Aorta (tissue), 5 donors: ENCODE data around the gene ZNF837. TPM values are rescaled to one million over a fixed set of nuclear protein-coding genes. Genes with fewer than 3 reads are reported as not detected.
A peak's percentile ranks its signal among the peaks of the same experiment; 100 is the strongest.

Source experiments
- ATAC-seq: fragments of 200-7000 bp; cut with Tn5 transposase; one replicate; pipeline ENCODE4 v1.9.1; 2022; ENCODE audit warnings: moderate library complexity; ENCODE audit not compliant: low FRiP score
- DNase-seq, 2 donors: peaks; one replicate each; pipeline ENCODE4 v3.0.0-alpha.2; 2020
- H3K27ac ChIP-seq, 2 donors: one replicate each; pipeline ENCODE4 v1.5.1; 2013; ENCODE audit warnings: low read length in 2 of 2, mild to moderate bottlenecking in 2 of 2, moderate library complexity in 2 of 2, control low read depth in 1 of 2, inconsistent platforms in 1 of 2, low read depth in 1 of 2
- H3K27me3 ChIP-seq, 2 donors: one replicate each; pipeline ENCODE4 v1.6.1; 2013; ENCODE audit warnings: control low read depth in 1 of 2, low read length in 1 of 2, mild to moderate bottlenecking in 1 of 2, moderate library complexity in 1 of 2; ENCODE audit not compliant: insufficient read depth in 2 of 2, control insufficient read depth in 1 of 2
- H3K36me3 ChIP-seq, 2 donors: one replicate each; pipeline ENCODE4 v1.6.1; 2013; ENCODE audit warnings: control low read depth in 1 of 2, low read length in 1 of 2, mild to moderate bottlenecking in 1 of 2; ENCODE audit not compliant: insufficient read depth in 2 of 2, control insufficient read depth in 1 of 2
- H3K4me1 ChIP-seq, 2 donors: one replicate each; pipeline ENCODE4 v1.6.1; 2013; ENCODE audit warnings: low read length in 2 of 2, control low read depth in 1 of 2, mild to moderate bottlenecking in 1 of 2, moderate library complexity in 1 of 2; ENCODE audit not compliant: insufficient read depth in 2 of 2, control insufficient read depth in 1 of 2
- H3K4me3 ChIP-seq, 2 donors: one replicate each; pipeline ENCODE4 v1.5.1; 2013; ENCODE audit warnings: low read length in 2 of 2, control low read depth in 1 of 2, mild to moderate bottlenecking in 1 of 2
- H3K9me3 ChIP-seq: one replicate; pipeline ENCODE4 v1.6.1; 2013; ENCODE audit warnings: mild to moderate bottlenecking, low read length; ENCODE audit not compliant: control insufficient read depth
- WGBS, 2 donors: extraction: QIAGEN DNeasy Blood & Tissue Kit; methylation state at CpG; one replicate each; pipeline ENCODE4 v1.1.7; 2013; 5-methylcytosine and 5-hydroxymethylcytosine counted together
- intact Hi-C, 2 donors: fragments of 100-400 bp; cut with DNase I; formaldehyde crosslinking; loops; one replicate each; pipeline versions ENCODE4 v1.14.2 to v1.15.0; 2022
- polyA plus RNA-seq, 2 donors: library from polyadenylated mRNA; stranded (reverse); fragments of 200-250 nt; gene quantifications; one replicate each; pipeline ENCODE4 v1.2.3, GENCODE V29; 2013
- total RNA-seq, 2 donors: library from RNA; stranded (reverse); fragmentation: NEBNext Ultra II Directional; extraction: Animal tissue kit (Norgen Biotek cat#: 25700); gene quantifications; one replicate each; pipeline ENCODE4 v1.2.1, GENCODE V29; 2021
- donor health status: healthy with polysubstance abuse.
- donor health status: Bipolar disorder and iron deficiency.
- donor health status: DM: no; HTN: no; CAD: no.
- donor health status: DM: no; HTN: no; CAD: no.
- donor health status: DM: yes; HTN: yes; CAD: no.

ZNF837 gene
- total and polyA plus RNA-seq, 4 donors: 0.65 to 1.8 (median 0.99) TPM

DNA sequence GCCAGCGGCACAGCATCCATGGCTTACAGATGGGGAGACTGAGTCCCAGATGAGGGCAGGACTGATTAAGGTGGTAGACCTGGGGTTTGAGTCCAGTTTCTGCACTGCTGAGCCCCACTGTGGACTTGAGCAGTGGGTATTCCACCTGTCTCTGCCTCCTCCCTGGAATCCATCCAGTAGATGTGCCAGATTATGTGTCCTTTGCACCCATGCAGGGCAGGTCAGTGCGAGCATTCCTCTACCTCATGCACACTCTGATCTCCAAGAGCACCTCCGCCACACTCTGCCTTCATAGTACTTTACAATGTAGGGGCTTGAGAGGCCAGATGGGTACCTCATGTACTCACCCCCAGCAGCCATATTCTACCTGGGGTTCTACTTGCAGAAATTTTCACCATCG lies 44.0 kb downstream of the ZNF837 start:
- H3K4me1 ChIP-seq: no peaks in the 10 kb centered on the region
- H3K27me3 ChIP-seq: no peaks in the 10 kb centered on the region

DNA sequence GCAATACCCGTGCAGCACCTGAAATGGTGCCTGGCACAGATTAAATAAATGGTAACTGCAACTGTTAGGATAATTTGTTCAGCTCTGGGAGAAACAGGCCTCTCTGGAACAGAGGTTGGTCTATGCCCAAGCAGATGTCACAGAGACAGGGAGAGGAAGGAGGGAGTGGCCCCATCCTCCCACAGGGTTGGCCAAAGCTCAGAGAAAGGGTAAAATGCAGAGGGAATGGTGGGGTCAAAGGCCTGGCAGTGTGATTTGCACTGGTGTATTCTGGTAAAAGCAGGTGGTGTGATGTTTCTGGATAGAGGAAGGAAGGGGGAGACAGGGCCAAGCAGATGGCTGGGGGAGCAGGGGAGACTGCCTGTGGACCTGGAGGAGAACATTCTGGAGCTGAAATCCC lies 44.6 kb downstream of the ZNF837 start:
- Histone ChIP-seq H3K4me3 (no peak overlapping the region), H3K27me3 (no peaks in the 10 kb centered on the region), H3K27ac (no peak overlapping the region), H3K9me3 (no peaks in the 10 kb centered on the region), H3K36me3 (peaks cover 0 to 13% of the 10 kb centered on the region in 2 donors), H3K4me1 (no peaks in the 10 kb centered on the region)
- ATAC-seq (no peak), DNase-seq (peak in 1 of 2 donors; percentile 15)
- intact Hi-C loops: no loop called here
- WGBS, 2 donors: 93 to 98% methylated on average over 1 of the region's 1 CpG

More for the DNA sequence above, 44.0 kb downstream of the ZNF837 start:
- WGBS, 2 donors: 95 to 96% methylated on average over 4 of the region's 4 CpGs
- Histone ChIP-seq H3K9me3 (no peaks in the 10 kb centered on the region), H3K36me3 (peaks cover 0 to 14% of the 10 kb centered on the region in 2 donors), H3K4me3 (no peak overlapping the region), H3K27ac (no peak overlapping the region)
- intact Hi-C loops: no loop called here
- ATAC-seq (no peak), DNase-seq (peak in 1 of 2 donors; percentile 16)

DNA sequence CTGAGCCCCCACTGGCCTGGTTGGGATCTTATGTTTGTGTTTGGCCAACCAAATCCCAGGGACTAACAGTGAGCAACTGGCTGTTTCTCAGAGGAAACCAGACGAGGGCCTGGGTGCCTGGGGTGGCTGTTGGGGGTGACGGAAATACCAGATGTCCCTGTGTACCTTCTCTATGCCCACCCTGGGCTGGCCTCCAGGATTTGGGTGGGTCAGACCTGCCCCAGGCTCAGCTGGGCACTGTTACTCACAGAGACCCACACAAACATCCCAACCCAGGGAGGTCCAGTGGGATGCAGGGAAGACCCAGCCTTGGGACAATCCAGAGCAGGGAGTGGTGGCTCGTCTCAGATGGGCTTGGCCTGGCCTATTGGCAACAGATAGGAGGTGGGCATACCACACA lies 45.2 kb downstream of the ZNF837 start:
- DNase-seq (peak in 1 of 2 donors; percentile 31), ATAC-seq (peak; percentile 26)
- Histone ChIP-seq H3K36me3 (peaks cover 0 to 13% of the 10 kb centered on the region in 2 donors), H3K4me3 (no peak overlapping the region), H3K27me3 (no peaks in the 10 kb centered on the region), H3K4me1 (no peaks in the 10 kb centered on the region), H3K27ac (no peak overlapping the region), H3K9me3 (no peaks in the 10 kb centered on the region)
- 73 to 79% methylated on average over 3 of the region's 3 CpGs for WGBS, 2 donors
- intact Hi-C loops: no loop called here

DNA sequence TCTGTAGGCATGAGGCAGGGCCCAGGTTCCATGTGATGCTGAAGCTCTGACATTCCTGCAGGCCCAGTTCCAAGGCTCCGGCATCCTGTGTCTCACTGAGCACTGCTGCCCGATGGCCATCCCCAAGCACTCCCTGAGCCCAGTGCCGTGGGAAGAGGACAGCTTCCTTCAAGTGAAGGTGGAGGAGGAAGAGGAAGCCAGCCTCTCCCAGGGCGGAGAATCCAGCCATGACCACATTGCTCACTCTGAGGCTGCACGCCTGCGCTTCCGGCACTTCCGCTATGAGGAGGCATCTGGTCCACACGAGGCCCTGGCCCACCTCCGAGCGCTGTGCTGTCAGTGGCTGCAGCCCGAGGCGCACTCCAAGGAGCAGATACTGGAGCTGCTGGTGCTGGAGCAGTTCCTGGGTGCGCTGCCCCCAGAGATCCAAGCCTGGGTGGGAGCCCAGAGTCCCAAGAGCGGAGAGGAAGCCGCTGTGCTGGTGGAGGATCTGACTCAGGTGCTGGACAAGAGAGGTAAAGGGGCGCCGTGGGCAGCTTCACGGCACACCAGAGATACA lies 46.1 kb downstream of the ZNF837 start:
- 94 to 95% methylated on average over 19 of the region's 19 CpGs for WGBS, 2 donors
- peaks cover 0 to 12% of the 10 kb centered on the region in 2 donors for H3K36me3 ChIP-seq
- ATAC-seq: no peak
- intact Hi-C loops: no loop called here
- no peaks in the 10 kb centered on the region for H3K4me1 ChIP-seq
- peak in 1 of 2 donors; percentile 59 for DNase-seq
- H3K27me3 ChIP-seq: no peaks in the 10 kb centered on the region
- H3K27ac ChIP-seq: no peak overlapping the region
- no peak overlapping the region for H3K4me3 ChIP-seq
- H3K9me3 ChIP-seq: no peaks in the 10 kb centered on the region

DNA sequence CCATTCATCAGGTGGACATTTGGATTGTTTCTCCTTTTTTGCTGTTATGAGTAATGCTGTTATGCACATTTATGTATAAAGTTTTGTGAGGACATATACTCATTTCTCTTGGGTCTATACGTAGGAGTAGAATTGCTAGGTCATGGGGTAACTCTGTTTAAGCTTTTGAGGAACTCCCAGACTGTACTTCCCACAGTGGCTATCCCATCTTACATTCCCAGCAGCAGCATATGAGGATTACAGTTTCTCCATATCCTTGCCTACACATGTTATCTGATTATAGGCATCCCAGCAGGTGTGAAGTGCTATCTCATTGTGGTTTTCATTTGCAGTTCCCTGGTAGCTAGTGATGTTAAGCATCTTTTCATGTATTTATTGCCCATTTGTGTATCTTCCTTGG lies 48.1 kb downstream of the ZNF837 start:
- H3K9me3 ChIP-seq: no peaks in the 10 kb centered on the region
- peaks cover 0 to 3% of the 10 kb centered on the region in 2 donors for H3K4me1 ChIP-seq
- H3K36me3 ChIP-seq: peaks cover 0 to 5% of the 10 kb centered on the region in 2 donors
- ATAC-seq (no peak), DNase-seq (no peak)
- H3K27me3 ChIP-seq: no peaks in the 10 kb centered on the region
- no peak overlapping the region for H3K4me3 ChIP-seq
- WGBS, 2 donors: 88 to 94% methylated on average over 1 of the region's 1 CpG
- H3K27ac ChIP-seq: no peak overlapping the region
- intact Hi-C loops: no loop called here

DNA sequence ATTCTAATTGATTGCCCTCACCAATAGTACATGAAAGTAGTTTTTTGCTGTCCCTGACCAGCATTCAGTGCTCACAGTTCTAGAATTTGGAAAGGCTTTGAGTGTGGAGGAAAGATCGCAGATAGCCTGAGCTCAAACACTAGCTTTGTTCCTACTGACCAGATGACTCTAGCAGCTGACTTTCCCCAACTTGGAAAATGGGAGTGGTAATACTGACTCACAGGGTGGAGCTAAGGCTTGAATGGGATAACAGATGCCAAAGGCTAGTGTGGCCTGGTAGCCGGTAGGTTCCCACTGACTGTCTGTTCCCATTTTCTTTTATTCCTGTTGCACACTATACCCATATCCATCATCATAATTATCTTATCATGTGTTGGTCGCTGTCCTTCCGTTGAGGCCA lies 50.4 kb downstream of the ZNF837 start:
- DNase-seq (peak in 1 of 2 donors; percentile 11), ATAC-seq (no peak)
- Histone ChIP-seq H3K27ac (no peak overlapping the region), H3K4me1 (peaks cover 3 to 5% of the 10 kb centered on the region in 2 donors), H3K27me3 (no peaks in the 10 kb centered on the region), H3K9me3 (no peaks in the 10 kb centered on the region), H3K4me3 (no peak overlapping the region), H3K36me3 (peaks cover 0 to 5% of the 10 kb centered on the region in 2 donors)
- intact Hi-C loops: no loop called here
- 65 to 79% methylated on average over 4 of the region's 4 CpGs for WGBS, 2 donors

DNA sequence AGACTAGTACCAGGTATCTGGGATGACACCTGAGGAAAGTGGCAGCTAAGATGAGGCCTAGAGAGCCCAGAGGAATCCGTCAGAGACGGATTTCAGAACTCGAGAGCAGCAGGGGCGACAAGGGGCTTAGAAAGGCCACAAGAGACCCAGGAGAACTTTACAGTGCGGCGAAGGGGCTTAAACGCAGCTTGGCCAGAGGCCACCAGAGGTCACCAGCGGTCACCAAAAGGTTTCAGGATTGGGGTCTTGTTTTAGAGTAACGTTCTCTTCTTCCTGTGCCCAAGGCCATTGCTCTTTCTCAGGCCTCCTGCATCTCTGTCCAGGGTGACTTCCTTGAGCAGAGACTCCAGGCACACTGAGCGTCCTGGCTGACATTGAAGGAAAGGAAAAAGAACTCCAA lies 51.8 kb downstream of the ZNF837 start:
- no peak for ATAC-seq
- Histone ChIP-seq H3K27ac (no peak overlapping the region), H3K4me3 (no peak overlapping the region), H3K9me3 (no peaks in the 10 kb centered on the region), H3K4me1 (peaks cover 3 to 5% of the 10 kb centered on the region in 2 donors), H3K36me3 (no peaks in the 10 kb centered on the region), H3K27me3 (no peaks in the 10 kb centered on the region)
- DNase-seq: peak in 1 of 2 donors; percentile 59
- WGBS, 2 donors: 46 to 61% methylated on average over 10 of the region's 10 CpGs
- intact Hi-C loops: loop anchor here (5.0 kb wide), 1 partner anchor 33 kb away; the partner anchor contains the start of gene ZNF497 (in 2 of the 2)

DNA sequence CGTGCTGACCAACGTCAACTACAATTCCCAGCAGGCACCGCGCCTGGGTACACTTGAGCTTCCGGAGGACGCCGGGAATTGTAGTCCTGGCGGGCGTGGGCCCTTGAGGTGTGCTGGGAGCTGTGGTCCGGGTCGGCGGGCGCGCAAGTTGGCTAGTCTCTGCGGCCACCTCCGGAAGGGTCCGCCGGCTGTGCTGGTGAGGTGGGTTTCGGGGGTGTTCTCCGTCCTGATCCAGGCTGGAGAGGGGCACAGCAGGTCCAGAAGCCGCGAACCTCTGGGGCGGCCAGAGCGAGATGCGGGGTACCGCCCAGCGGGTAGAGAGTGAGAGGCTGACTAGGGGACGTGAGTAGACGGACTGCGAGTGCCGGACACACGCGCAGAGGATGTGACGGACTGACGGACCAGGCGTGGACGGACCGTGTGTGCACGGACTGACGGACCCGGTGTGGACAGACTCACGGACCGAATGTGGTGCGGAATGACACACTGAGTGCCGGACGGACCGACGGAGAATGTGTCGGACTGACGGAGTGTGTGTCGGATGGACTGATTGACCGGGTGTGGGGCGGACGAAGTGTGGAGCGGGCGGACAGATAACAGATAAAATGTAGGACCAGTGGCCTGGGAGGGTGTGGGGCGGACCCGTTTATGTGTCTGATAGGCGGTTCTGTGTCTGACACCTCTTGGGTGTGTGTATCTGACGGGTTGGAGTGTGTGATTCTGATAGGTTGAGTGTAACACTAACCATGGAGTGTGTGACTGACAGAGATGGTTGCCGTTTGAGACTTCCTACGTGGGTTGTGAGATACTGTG lies 53.7 kb downstream of the ZNF837 start, which contains the start of gene ZSCAN22:
TSS of gene ZSCAN22 (plus strand) at position 81 of the 813 bp plus-strand sequence. CDS start 7,809 bp downstream, outside the sequence.
- H3K36me3 ChIP-seq: no peaks in the 10 kb centered on the region
- H3K27ac ChIP-seq: peak within 1 kb of the TSS; percentile 4 to 83
- 0% methylated on average over 62 of the region's 62 CpGs for WGBS, 2 donors
- DNase-seq (peak; percentile 98 to 100), ATAC-seq (peak; percentile 98)
- H3K27me3 ChIP-seq: no peaks in the 10 kb centered on the region
- no peaks in the 10 kb centered on the region for H3K9me3 ChIP-seq
- intact Hi-C loops: loop anchor here (1.0 to 5.0 kb wide), 3 partner anchors 22 to 54 kb away; partner anchors contain the start of genes ZNF497 (in 2 of the 2), ERVK3-1 (in 1 of the 2) and ZNF837 (in 1 of the 2)
- H3K4me3 ChIP-seq: peak within 1 kb of the TSS; percentile 61 to 62
- H3K4me1 ChIP-seq: peaks cover 3 to 5% of the 10 kb centered on the region in 2 donors
